GM18951 (cell line): ENCODE measurements around the gene CLSTN3.

Source experiments
- POLR2A ChIP-seq: IDR thresholded peaks from 4 replicates; pipeline ENCODE4 v1.6.1; 2011; ENCODE audit warnings: mild to moderate bottlenecking; ENCODE audit not compliant: insufficient read length, insufficient read depth; ENCODE audit errors: extremely low read depth
- in situ Hi-C: fragments of 300-500 bp; cut with MboI; formaldehyde crosslinking; loops from one replicate; pipeline ENCODE4 v1.12.0; 2022; ENCODE audit warnings: low sequenced_read_pairs, mixed read lengths, inconsistent platforms; ENCODE audit not compliant: unreplicated experiment

Gene CLSTN3

GRCh38 chr12:7129872-7130691 is at the start of gene CLSTN3:
CLSTN3 (plus strand) TSS chr12:7130371; CDS start chr12:7130649, 278 bp downstream.
- in situ Hi-C loops: no loop called here
- peak; percentile 38 for TF ChIP-seq POLR2A

- in situ Hi-C loops: no loop called here
- no peak for TF ChIP-seq POLR2A
Measured at GRCh38 chr12:7081037-7081436, 49.1 kb upstream of the CLSTN3 start.

DNA sequence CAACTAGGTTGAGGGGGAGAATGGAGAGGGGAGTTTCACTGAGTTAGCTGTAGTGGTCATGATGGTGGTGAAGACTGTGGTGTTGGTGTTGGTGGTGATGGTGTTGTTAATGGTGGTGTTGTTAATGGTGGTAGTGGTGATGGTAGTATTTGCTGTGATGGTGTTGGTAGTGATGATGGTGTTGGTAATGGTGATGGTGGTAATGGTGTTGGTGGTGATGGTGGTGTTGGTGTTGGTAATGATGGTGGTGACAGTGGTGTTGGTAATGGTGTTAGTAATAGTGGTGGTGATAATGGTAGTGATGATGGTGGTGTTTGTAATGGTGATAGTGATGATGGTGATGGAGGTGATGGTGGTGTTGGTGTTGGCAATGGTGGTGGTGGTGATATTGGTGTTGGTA is 47.0 kb upstream of the CLSTN3 start:
- no peak for TF ChIP-seq POLR2A
- in situ Hi-C loops: no loop called here

DNA sequence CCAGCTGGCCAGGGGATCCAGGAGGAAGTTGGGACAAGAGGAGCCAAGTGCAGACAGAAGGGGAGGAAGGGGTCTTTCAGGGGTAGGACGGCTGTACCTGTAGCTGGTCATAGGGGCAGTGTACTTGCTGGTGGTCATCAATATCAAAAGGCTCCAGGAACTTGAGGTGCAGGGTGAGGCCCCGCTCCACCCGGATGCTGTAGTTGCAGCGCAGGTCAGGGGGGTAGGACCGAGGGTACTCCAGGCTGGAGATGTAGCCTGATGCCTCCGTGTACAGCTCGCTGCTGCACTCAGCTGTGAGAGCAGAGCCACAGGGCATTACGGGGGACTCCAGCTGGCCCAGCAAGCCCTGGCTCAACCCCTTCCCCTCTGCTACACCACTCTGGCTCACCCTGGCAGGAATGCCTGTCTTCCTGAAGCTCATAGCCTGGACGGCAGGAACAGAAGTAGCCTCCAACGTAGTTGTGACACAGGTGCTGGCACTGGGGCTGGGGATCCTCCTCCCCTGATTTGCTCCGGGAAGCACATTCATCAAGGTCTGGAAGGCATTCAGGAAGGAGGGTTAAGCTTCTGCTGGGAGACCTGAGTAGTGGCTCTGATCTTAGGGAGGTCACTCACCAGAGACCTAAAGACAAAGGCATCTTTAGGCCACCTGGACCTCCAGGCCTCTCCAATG is 40.8 kb upstream of the CLSTN3 start:
- in situ Hi-C loops: no loop called here
- TF ChIP-seq POLR2A: no peak

DNA sequence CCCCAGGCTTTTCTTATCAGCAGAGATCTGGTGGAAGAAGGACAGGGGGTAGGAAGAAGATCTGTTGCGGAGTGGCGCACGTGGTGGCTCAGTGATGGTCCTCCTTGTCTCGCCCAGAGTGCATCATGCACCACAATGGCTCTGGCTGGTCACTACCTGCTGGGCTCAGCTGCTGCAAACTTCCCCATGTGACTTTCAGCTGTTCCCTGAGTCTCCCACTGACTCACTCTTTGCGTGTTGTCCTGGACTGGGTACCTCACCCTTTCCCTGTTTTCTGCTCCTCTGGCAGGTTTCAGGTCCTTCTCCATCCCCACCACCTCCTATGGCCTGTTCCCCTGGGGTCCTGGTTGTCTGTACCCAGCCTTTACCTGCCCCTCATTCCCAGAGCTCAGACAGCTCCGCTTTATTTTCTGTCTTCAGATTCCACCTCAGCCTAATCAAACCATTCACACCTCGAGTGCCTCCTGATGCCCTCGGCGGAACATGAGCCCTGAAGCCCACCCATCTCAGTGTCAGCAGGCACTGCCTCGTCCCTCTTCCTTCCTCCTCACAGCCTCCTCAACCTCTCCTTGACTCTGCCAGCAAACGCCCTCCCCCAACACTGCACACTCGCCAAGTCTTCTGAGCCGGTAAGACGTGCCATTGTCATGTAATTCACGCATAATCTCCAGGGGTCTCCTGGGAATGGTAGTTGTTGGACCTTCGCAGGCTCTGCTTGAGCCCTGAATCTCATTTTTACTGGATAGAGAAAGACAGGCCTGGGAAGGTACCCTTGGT is 39.8 kb upstream of the CLSTN3 start:
- in situ Hi-C loops: no loop called here
- TF ChIP-seq POLR2A: no peak

GRCh38 chr12:7091171-7091570 is 39.0 kb upstream of the CLSTN3 start:
- in situ Hi-C loops: no loop called here
- no peak for TF ChIP-seq POLR2A

DNA sequence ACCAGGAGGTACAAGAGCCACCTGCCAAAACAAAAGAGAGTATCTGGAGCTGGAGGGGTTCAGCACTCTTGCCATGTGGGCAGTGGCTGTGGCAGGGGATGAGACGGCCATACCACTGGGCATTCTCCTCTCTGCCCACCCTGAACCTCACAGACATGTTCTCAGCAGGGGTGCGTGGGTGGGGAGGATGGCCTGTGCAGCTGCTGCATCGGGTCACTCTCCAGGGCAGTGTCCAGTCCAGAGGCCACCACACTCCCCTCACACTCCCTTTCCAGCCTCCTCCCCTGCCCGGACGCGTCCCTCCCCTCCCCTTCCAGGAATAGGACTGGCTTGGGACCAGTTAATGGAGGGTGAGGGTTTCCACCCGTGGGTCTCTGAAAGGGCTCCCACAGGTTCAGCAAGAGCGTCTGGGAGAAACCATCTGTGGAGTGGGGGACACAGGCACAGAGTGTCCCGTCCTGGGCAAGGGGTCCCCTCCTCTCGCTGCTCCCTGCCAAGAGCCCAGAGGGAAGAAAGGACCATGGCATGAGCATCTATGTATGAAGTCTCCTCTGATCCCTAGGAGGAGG is 38.4 kb upstream of the CLSTN3 start:
- no peak for TF ChIP-seq POLR2A
- in situ Hi-C loops: no loop called here

GRCh38 chr12:7092229-7092985 is 37.8 kb upstream of the CLSTN3 start, which contains the start of gene C1R:
C1R (minus strand) TSS chr12:7092445; CDS start chr12:7092388, 57 bp downstream.
- no peak for TF ChIP-seq POLR2A
- in situ Hi-C loops: no loop called here

DNA sequence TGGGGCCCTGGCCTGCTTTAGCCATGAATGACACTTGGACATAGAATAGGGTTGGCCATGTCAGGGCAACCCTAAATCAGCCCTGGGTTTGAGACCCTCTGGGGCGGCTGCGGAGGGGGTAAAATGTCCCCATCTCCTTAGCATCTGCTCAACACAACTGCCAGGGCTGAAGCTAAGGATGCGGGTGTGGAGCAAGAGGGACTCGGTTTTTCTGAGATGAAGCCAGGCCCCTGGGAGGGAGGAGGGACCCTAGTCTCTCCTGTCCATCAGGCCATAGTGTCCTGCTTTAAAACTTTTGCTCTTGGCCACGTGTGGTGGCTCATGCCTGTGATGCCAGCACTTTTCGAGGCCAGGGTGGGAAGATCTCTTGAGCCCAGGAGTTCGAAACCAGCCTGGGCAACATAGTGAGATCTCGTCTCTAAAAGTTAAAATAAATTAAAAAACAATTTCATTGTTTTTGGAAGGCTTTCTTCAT is 37.1 kb upstream of the CLSTN3 start:
- TF ChIP-seq POLR2A: no peak
- in situ Hi-C loops: no loop called here

DNA sequence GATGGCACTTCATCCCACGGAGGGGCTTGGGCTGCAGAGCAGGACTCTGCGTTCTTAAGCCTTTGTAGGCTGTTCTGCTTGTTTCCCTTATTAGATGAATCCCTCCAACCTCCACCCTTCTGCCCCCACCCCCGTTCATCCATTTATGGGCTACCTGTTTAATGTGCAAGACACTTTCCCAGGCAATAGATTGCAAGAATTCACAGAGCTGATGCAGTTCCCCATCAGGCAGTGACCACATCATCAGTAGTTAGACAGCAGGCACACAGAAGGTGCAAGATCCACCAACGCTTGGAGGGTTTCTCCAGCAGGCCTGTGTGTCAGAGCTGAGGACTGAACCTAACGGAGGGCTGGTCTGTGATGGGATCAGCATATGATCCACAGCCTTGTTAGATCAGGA is 36.7 kb upstream of the CLSTN3 start:
- no peak for TF ChIP-seq POLR2A
- in situ Hi-C loops: no loop called here

- TF ChIP-seq POLR2A: no peak
- in situ Hi-C loops: no loop called here
Measured at GRCh38 chr12:7093892-7094291, 36.3 kb upstream of the CLSTN3 start.
